GM13976 (cell line): ENCODE measurements around the gene CSPG5.

Source experiments
- DNase-seq: peaks from one replicate; pipeline ENCODE4 v3.0.0; 2012; ENCODE audit warnings: low spot score
- in situ Hi-C: fragments of 300-500 bp; cut with MboI; formaldehyde crosslinking; loops from one replicate; pipeline ENCODE4 v1.12.0; 2022; ENCODE audit warnings: low sequenced_read_pairs, mixed read lengths, inconsistent platforms; ENCODE audit not compliant: unreplicated experiment
- TF ChIP-seq, protein P1 (sequence below): IDR thresholded peaks from 2 replicates; pipeline ENCODE4 v1.5.1; 2012; ENCODE audit warnings: borderline replicate concordance, mild to moderate bottlenecking; ENCODE audit not compliant: insufficient read depth; ENCODE audit errors: extremely low read depth, missing control alignments, control extremely low read depth

The CSPG5 gene

DNA sequence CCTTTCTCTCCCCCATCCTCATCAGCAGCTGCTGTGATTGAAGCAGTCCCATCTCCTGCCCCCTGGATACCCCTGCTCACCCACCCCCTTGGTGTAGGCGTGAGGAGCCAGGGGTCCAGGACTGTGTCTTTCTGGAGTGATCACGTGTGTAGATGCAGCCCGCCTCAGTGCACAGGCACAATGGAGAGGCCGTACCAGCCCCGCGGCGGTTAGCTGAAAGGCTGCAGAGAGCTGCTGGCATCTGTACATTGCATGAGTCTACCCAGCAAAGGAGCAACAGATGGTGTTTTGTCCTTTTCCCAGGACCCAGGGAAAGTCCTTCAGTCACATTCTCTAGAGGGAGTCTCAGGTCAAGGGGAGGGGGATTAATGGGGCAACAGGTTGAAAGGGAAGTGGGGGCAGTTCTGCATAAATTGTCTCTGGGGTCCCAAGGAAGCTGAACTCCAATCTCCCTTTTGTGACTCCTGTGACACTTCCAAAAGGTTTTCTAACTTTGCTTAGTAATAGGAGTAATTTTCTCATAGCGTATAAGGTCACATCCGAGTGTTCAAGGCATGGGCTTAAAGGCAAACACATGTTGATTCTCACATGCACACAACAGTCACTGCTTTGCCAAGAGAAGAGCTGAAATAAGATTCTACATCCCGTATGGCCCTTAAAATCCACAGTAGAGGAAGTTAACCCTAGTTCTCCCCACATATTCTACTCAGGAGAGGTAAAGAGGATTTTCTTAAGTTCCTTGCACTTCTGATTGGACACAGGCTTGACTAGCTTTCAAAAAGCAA, 7.1 kb downstream of the CSPG5 start:
- in situ Hi-C loops, result no loop called here
- DNase-seq, result no peak
- TF ChIP-seq, protein P1, sequence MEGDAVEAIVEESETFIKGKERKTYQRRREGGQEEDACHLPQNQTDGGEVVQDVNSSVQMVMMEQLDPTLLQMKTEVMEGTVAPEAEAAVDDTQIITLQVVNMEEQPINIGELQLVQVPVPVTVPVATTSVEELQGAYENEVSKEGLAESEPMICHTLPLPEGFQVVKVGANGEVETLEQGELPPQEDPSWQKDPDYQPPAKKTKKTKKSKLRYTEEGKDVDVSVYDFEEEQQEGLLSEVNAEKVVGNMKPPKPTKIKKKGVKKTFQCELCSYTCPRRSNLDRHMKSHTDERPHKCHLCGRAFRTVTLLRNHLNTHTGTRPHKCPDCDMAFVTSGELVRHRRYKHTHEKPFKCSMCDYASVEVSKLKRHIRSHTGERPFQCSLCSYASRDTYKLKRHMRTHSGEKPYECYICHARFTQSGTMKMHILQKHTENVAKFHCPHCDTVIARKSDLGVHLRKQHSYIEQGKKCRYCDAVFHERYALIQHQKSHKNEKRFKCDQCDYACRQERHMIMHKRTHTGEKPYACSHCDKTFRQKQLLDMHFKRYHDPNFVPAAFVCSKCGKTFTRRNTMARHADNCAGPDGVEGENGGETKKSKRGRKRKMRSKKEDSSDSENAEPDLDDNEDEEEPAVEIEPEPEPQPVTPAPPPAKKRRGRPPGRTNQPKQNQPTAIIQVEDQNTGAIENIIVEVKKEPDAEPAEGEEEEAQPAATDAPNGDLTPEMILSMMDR, result no peak

DNA sequence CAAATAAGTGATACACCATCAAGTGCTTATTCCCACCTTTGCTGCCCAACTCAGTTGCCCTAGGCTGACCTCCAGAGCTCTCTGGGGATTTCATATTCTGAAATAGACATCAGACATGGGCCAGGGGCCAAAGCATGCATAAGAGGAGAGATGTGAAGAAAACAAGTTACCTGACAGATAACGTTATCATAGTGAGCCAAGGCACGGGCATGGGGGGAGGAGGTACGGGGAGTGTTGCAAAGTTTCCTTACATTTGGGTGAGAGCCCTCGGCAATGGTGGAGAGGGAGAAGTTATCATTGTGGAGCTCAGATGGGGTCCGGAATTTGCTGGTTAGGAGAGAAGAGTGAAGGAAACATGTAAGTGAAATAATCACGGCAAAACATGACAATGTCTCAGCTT, 9.8 kb downstream of the CSPG5 start:
- in situ Hi-C loops, result no loop called here
- TF ChIP-seq, protein P1, result no peak
- no peak for DNase-seq

DNA sequence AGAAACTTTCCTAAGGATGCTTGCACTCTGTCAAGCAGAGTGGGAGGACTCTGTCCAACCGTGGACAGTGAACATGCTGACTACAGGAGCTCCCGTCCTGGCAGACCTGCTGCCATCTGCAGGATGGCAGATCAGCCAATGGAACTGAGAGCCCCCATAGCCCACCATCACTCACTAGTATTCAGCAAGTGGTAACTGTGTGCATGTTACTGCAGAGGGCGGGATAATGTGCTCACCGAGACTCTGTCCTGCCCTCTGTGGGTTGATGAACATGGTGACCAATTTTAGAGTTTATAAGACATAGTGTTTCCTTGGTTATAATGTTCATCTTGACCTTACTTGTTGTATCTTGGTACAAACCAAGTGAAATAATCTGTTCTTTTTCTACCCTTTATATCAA, 11.5 kb downstream of the CSPG5 start:
- in situ Hi-C loops, result no loop called here
- TF ChIP-seq, protein P1, result no peak
- DNase-seq, result no peak

DNA sequence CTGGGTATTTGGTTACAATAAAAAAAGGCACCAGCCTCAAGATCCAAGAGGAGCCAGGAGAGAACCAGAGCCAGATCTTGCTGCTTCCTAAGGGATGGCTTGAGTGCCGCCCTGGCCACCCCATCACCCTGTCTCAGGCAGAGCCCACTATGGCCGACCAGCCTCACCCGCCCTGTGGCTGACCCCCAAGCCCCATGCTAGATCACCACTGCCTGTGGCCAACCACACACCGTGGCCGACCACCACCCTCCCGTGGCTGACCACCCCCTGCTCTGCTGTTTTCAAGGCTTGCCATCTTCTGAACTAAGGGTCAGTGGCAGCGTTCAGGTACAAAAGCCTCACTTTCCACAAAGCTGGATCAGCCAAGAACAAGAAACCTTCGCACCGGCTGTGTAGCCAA, 12.0 kb downstream of the CSPG5 start:
- no peak for DNase-seq
- TF ChIP-seq, protein P1, result no peak
- in situ Hi-C loops, result no loop called here

DNA sequence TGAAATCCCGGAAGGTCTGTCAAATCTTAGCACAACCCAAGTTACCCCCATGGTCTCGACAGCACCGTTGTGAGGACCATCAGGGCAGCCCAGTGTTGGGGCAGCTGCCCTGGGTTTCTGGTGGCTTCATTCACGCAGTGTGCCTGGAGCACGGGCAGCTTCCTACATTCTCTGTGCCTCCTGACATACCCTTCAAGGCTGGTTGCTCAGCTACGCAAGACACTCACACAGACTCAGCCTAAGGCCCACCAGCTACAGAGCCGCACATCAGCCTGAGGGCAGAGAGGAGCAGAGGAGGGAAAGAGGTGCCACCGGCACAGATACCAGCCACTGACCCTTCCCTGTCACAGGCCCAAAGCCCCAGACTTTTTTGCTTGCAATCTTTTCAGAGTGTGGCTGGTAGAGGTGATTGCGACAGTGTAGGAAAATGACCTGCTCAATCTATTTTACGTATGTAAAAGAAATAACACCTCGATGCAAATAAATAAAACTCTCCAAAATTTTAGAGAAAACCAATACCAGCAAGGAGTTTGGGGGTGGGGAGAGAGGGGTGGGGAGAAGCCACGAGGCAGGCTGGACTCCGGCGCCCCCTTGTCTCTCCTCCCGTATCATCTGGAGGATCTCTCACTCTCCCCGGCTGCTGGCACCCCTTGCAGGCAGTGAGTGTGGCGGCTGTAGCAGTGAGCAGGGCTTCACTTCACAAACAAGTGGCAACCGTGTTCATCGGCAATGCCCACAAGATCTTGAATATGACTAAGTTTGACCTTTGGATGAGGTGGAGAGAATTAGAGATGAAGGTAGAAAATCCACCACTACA, 12.7 kb downstream of the CSPG5 start:
- no peak for DNase-seq
- in situ Hi-C loops, result no loop called here
- TF ChIP-seq, protein P1, result no peak

DNA sequence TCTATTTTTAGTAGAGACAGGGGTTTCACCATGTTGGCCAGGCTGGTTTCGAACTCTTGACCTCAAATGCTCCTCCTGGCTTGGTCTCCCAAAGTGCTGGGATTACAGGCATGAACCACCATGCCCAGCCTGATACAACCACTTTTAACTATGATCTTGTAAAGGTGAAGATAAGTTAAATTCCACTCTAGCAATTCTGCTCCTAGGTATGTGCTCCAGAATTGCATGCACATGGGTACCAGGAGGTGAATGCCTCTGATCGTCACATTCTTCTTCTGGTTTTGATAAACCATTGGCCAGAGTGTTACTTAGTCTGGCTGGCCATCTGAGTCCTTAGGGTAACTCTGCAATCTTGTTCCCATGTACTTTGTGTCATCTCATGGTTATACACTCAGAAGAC, 22.3 kb downstream of the CSPG5 start:
- in situ Hi-C loops, result no loop called here
- TF ChIP-seq, protein P1, result no peak
- no peak for DNase-seq
